Fibroblast of villous mesenchyme (primary cell): ENCODE results near the gene TNIK. TPM values are rescaled to one million over a fixed set of nuclear protein-coding genes. Genes with fewer than 3 reads are reported as not detected.

ENCODE experiments used
- DNase-seq: peaks from one replicate; pipeline ENCODE4 v3.0.0-alpha.2; 2010; ENCODE audit warnings: low read depth
- H3K4me3 ChIP-seq: 2 replicates; pipeline ENCODE4 v1.5.1; 2011; ENCODE audit warnings: low read depth, mild to moderate bottlenecking, low read length
- total RNA-seq: library from RNA; depleted of rRNA; stranded (reverse); fragments of >200 nt; gene quantifications from 2 replicates; pipeline ENCODE4 v1.2.3, GENCODE V29; 2012
- TF ChIP-seq, protein P1 (sequence below): IDR thresholded peaks from 2 replicates; pipeline ENCODE4 v1.5.1; 2012; ENCODE audit warnings: low read depth, mild to moderate bottlenecking, low read length; ENCODE audit not compliant: insufficient read depth

TNIK gene
- total RNA-seq, 1 donor: 5.2 TPM

- DNase-seq: no peak
- H3K4me3 ChIP-seq: peak overlapping the region; percentile 83
- TF ChIP-seq, protein P1, sequence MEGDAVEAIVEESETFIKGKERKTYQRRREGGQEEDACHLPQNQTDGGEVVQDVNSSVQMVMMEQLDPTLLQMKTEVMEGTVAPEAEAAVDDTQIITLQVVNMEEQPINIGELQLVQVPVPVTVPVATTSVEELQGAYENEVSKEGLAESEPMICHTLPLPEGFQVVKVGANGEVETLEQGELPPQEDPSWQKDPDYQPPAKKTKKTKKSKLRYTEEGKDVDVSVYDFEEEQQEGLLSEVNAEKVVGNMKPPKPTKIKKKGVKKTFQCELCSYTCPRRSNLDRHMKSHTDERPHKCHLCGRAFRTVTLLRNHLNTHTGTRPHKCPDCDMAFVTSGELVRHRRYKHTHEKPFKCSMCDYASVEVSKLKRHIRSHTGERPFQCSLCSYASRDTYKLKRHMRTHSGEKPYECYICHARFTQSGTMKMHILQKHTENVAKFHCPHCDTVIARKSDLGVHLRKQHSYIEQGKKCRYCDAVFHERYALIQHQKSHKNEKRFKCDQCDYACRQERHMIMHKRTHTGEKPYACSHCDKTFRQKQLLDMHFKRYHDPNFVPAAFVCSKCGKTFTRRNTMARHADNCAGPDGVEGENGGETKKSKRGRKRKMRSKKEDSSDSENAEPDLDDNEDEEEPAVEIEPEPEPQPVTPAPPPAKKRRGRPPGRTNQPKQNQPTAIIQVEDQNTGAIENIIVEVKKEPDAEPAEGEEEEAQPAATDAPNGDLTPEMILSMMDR: no peak
Observed at GRCh38 chr3:171461525-171461917, 1.3 kb upstream of the TNIK start.

GRCh38 chr3:171460725-171461524, 720 bp upstream of the TNIK start:
- peak; percentile 84 for DNase-seq
- peak overlapping the region; percentile 83 for H3K4me3 ChIP-seq
- TF ChIP-seq, protein P1: peak; percentile 23

DNA sequence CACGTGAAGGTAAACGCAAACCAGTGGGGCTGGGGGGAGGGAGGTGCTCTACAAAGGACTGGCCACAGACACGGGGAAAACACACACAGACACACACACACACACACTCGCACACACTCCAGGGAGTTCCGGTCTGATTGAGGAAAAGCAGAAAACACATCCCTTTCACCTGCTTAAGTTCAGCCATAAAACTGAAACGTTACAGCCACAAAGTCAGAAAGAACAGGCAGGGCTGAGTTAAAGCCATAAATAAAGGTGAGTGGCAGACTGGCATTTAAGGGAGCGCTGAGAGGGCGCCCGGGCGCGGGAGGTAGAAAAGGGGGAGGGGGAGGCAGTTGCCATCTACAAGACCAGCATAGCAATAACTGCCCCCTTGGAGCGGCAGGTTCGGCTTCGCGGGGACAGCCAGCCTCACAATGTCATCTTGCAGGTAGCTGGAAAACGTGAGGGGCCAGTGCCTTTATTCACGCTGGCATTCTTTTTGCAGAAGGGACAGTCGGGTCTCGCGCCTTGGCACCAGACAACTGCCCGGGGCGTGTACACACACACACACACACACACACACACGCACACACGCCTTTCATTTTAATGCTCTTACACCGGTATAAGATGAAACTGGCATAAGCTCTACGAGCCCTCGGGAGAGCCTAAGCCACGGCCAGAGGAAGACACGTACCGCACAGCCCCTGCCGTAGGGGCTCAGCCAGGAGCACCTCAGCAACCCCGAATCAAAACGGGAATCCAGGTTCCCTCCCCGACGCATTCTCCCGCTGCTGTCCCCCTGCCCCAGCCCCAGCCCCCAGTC, 866 bp downstream of the TNIK start:
- peak; percentile 32 for DNase-seq
- TF ChIP-seq, protein P1: no peak

DNA sequence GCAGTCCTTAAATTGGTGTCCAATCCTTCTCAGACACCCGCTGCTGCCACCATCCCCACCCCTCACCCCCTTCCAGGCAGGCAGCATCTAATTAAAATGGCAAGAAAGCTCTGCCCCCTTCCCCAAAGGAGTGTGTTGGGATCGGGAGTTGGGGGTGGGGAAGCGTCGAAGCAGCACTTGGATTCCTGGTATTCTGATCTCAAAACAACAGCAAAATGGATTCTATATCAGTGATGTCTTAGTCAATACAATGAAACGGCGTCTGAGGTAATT, 1.4 kb downstream of the TNIK start:
- H3K4me3 ChIP-seq: peak overlapping the region; percentile 83
- TF ChIP-seq, protein P1: no peak
- DNase-seq: no peak

More for the DNA sequence above, 866 bp downstream of the TNIK start:
- peak overlapping the region; percentile 83 for H3K4me3 ChIP-seq

DNA sequence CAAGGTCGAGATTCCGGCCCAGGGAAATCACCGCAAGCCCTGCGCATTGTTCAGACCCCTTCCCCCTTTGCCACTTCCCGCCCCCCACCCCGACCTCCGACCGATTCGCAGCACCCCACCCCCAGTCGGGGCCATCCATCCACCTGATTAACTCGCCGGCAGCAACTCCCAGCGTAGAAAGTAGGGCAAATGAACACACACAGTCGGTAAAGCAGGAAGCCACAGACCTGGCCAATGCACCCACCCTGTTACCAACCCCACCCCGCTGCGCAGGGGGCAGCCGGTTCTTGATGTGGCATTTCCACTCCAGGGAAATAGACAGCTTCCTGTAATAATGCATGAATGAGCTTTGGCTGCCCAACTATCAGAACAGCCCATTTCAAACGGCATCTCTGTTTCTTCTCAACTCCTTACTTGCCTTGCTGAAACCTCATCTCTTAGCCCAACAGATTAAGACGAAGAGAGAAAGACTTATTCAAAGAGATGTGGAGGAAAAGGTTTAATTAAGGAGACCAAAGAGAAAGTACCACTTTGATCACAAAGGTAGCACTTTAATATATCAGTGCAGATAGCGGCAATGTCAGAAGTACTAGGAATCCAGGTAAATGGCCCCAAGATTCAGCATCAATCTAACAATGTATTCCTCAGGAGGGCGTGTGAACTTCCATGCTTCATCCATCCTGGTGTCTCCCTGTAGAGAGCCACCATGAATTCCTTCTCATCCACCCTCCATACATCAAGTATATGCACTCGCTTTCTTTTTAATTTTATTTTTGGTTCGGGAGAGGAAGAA, 1.9 kb downstream of the TNIK start:
- peak overlapping the region; percentile 83 for H3K4me3 ChIP-seq
- no peak for DNase-seq
- TF ChIP-seq, protein P1: no peak

GRCh38 chr3:171457607-171458061, 2.6 kb downstream of the TNIK start:
- no peak for DNase-seq
- peak overlapping the region; percentile 83 for H3K4me3 ChIP-seq
- TF ChIP-seq, protein P1: no peak
